ENCODE data around the gene CLBA1.

DNA sequence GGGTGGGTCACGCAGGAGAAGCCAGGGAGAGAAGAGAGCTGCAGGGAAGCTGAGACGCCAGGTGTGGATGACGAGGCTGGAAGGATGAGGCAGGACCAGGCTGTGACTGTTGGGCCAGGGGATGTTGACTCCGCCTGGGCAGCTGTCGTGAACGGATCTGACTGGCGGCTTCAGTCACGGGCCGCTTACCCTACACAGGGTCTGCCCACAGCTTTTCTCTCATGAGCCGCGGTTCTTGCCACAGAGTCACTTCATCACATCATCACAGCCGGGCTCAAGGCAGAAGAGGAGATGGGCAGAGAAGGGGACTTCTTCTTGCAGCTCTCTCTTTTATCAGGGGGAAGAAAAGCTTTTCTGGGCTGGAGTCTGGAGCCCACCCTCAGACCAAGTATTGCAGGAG, 7.7 kb downstream of the CLBA1 start:
- TF ChIP-seq, protein P1, sequence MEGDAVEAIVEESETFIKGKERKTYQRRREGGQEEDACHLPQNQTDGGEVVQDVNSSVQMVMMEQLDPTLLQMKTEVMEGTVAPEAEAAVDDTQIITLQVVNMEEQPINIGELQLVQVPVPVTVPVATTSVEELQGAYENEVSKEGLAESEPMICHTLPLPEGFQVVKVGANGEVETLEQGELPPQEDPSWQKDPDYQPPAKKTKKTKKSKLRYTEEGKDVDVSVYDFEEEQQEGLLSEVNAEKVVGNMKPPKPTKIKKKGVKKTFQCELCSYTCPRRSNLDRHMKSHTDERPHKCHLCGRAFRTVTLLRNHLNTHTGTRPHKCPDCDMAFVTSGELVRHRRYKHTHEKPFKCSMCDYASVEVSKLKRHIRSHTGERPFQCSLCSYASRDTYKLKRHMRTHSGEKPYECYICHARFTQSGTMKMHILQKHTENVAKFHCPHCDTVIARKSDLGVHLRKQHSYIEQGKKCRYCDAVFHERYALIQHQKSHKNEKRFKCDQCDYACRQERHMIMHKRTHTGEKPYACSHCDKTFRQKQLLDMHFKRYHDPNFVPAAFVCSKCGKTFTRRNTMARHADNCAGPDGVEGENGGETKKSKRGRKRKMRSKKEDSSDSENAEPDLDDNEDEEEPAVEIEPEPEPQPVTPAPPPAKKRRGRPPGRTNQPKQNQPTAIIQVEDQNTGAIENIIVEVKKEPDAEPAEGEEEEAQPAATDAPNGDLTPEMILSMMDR (IDR thresholded peaks at IDR 0.05), result no peak
- no peak for TF ChIP-seq POLR2A (IDR thresholded peaks at IDR 0.05)
- no peak for TF ChIP-seq POLR2AphosphoS5 (IDR thresholded peaks at IDR 0.05)

Data from gastroesophageal sphincter (tissue), 3 donors.